ENCODE results near the gene AGBL5. TPM values are rescaled to one million over a fixed set of nuclear protein-coding genes. Genes with fewer than 3 reads are reported as not detected.
A peak's percentile ranks its signal among the peaks of the same experiment; 100 is the strongest.

Gene AGBL5
- polyA plus RNA-seq, 2 of the 4 experiments (the other 2 are of a cell fraction): 25.5 to 52.7 TPM

DNA sequence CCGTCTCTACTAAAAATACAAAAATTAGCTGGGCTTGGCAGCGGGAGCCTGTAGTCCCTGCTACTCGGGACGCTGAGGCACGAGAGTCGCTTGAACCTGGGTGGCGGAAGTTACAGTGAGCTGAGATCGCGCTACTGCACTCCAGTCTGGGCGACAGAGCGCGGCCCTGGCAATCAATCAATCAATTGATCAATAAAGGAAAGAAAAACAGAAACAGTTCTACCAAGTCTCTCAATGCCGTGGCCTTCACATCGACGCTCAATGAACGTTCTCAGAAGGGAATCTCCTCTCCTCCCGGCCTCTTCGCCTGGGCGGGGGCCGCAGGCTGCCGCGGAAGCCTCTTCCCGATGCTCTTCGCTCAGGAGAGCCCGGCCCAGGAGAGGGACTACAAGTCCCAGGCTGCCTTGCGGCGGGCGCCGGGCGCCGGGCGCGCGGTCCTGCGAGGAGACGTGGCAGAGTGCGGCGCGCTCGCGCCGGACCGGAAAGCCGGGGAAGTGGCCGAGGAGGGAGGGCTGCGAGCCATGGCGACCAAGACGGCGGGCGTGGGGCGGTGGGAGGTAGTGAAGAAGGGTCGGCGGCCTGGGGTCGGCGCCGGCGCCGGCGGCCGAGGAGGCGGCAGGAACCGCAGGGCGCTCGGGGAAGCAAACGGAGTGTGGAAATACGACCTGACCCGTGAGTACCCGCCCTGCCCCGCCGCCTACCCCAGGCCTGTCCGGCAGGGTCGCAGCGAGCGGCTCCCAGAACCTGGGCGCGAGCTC lies 18.8 kb upstream of the AGBL5 start, which contains the start of gene TMEM214:
TSS of gene TMEM214 (plus strand) at position 471 of the 758 bp plus-strand sequence. CDS start at position 522, 51 bp downstream.
- POLR2A ChIA-PET: interaction anchor here (0.5 to 2.3 kb wide), 4 partner anchors 10 to 202 kb away, joined by 3 to 9 read pairs (median 4); partner anchors contain the start of gene AGBL5
- DNase-seq (ENCODE audit: low read depth in 1 of 2, low spot score in 1 of 2): peak; percentile 91 to 95
- FAIRE-seq: no peak

GRCh38 chr2:27033253-27033852 lies 18.1 kb upstream of the AGBL5 start:
- CTCF ChIA-PET: interaction anchor here (0.6 to 9.5 kb wide), 11 partner anchors 9 to 187 kb away, joined by 3 to 75 read pairs (median 6); no protein-coding TSS in a partner anchor
- peak; percentile 26 to 29; a peak in 5 of 6 replicates for ATAC-seq
- POLR2A ChIA-PET: interaction anchor here (0.5 to 2.3 kb wide), 4 partner anchors 10 to 203 kb away, joined by 3 to 9 read pairs (median 4); partner anchors contain the start of gene AGBL5
- H3K27ac ChIP-seq: peak overlapping the region; percentile 91 to 95
- WGBS (ENCODE audit: missing lambda C conversion rate): 15% methylated on average over 6 of the region's 11 CpGs
- no peaks in the 10 kb centered on the region for H3K9me3 ChIP-seq
- no peak for FAIRE-seq
- peak overlapping the region; percentile 80 for H3K4me3 ChIP-seq
- H3K4me1 ChIP-seq: peaks cover 23% of the 10 kb centered on the region
- DNase-seq (ENCODE audit: low read depth in 1 of 2, low spot score in 1 of 2): no peak
- TF ChIP-seq, protein P1, sequence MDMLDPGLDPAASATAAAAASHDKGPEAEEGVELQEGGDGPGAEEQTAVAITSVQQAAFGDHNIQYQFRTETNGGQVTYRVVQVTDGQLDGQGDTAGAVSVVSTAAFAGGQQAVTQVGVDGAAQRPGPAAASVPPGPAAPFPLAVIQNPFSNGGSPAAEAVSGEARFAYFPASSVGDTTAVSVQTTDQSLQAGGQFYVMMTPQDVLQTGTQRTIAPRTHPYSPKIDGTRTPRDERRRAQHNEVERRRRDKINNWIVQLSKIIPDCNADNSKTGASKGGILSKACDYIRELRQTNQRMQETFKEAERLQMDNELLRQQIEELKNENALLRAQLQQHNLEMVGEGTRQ (IDR thresholded peaks at IDR 0.05): no peak
- TF ChIP-seq JUN (IDR thresholded peaks at IDR 0.05) (peak in 1 of 2 experiments; percentile 4; a peak in 1 of 5 replicates), PHF8 (IDR thresholded peaks at IDR 0.05; ENCODE audit: borderline replicate concordance, low read depth) (no peak; the same call in 1 of the 2 replicates)
- H3K4me2 ChIP-seq: peak overlapping the region; percentile 81

More for the DNA sequence above, 18.8 kb upstream of the AGBL5 start, which contains the start of gene TMEM214:
- under 1% methylated on average over 47 of the region's 76 CpGs for WGBS (ENCODE audit: missing lambda C conversion rate)
- H3K4me2 ChIP-seq: peak within 1 kb of the TSS; percentile 81
- peak within 1 kb of the TSS; percentile 91 to 95 for H3K27ac ChIP-seq
- H3K4me1 ChIP-seq: peaks cover 23% of the 10 kb centered on the region
- TF ChIP-seq MAX (IDR thresholded peaks at IDR 0.05) (peak; percentile 58), HMGXB4 (CRISPR knock-in tag; IDR thresholded peaks at IDR 0.05; ENCODE audit: borderline replicate concordance) (no peak; the same call in 1 of the 2 replicates), SMC3 (IDR thresholded peaks at IDR 0.05) (0 out of 3 replicates have a peak, but pooled peaks have one; percentile 7), JUN (IDR thresholded peaks at IDR 0.05) (peak; percentile 87 to 90), MAZ (IDR thresholded peaks at IDR 0.05; ENCODE audit: borderline replicate concordance, low read depth, low read length) (no peak), KDM5A (IDR thresholded peaks at IDR 0.05) (no peak), CHD4 (IDR thresholded peaks at IDR 0.05; ENCODE audit: borderline replicate concordance) (no peak), ESRRA (IDR thresholded peaks at IDR 0.05; ENCODE audit: borderline replicate concordance, low read length) (no peak), POLR2A (IDR thresholded peaks at IDR 0.05; ENCODE audit: low read length) (peak; percentile 82), PHF8 (IDR thresholded peaks at IDR 0.05; ENCODE audit: borderline replicate concordance, low read depth) (peak; percentile 92)
- TF ChIP-seq, protein P2, sequence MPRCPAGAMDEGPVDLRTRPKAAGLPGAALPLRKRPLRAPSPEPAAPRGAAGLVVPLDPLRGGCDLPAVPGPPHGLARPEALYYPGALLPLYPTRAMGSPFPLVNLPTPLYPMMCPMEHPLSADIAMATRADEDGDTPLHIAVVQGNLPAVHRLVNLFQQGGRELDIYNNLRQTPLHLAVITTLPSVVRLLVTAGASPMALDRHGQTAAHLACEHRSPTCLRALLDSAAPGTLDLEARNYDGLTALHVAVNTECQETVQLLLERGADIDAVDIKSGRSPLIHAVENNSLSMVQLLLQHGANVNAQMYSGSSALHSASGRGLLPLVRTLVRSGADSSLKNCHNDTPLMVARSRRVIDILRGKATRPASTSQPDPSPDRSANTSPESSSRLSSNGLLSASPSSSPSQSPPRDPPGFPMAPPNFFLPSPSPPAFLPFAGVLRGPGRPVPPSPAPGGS (IDR thresholded peaks at IDR 0.05): peak; percentile 70; the same call in 1 of the 3 replicates
- peak; percentile 97 to 99 for ATAC-seq
- CTCF ChIA-PET: interaction anchor here (0.6 to 9.5 kb wide), 10 partner anchors 8 to 187 kb away, joined by 3 to 75 read pairs (median 5); no protein-coding TSS in a partner anchor
- peak within 1 kb of the TSS; percentile 80 for H3K4me3 ChIP-seq
- H3K9me3 ChIP-seq: no peaks in the 10 kb centered on the region

DNA sequence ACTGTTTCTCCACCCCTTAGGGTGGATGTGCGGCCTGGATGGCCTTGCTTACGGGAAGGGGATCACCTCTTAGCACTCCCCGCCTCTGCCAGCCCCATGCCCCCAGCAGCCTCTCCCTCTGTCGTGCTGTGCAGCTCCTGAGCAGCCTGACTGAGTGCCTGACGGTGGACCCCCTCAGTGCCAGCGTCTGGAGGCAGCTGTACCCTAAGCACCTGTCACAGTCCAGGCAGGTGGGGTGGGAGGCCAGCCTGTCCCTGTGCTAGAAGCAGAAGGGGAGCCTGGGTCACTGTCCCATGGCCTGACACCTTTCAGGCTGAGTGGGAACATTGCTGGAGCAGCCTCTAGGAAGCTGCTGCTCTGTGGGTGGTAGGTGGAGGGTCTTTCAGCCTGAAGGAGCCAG lies 13.5 kb upstream of the AGBL5 start:
- Histone ChIP-seq H3K27ac (no peak overlapping the region), H3K4me3 (no peak overlapping the region), H3K4me2 (no peak overlapping the region), H3K9me3 (no peaks in the 10 kb centered on the region), H3K4me1 (peaks cover 9% of the 10 kb centered on the region)
- FAIRE-seq: no peak
- no peak for DNase-seq (ENCODE audit: low read depth in 1 of 2, low spot score in 1 of 2)
- CTCF ChIA-PET: interaction anchor here (0.6 to 9.5 kb wide), 9 partner anchors 9 to 429 kb away, joined by 3 to 75 read pairs (median 12); no protein-coding TSS in a partner anchor
- no peak for ATAC-seq
- POLR2A ChIA-PET: interaction anchor here (0.7 to 1.2 kb wide), 2 partner anchors 8 to 12 kb away, joined by 3 to 5 read pairs; no protein-coding TSS in a partner anchor
- TF ChIP-seq EP300 (IDR thresholded peaks at IDR 0.05): no peak
- TF ChIP-seq EHF (CRISPR knock-in tag; IDR thresholded peaks at IDR 0.05): no peak
- no peak for TF ChIP-seq CBX2 (IDR thresholded peaks at IDR 0.05; ENCODE audit: borderline replicate concordance, low read depth)
- TF ChIP-seq, protein P3, sequence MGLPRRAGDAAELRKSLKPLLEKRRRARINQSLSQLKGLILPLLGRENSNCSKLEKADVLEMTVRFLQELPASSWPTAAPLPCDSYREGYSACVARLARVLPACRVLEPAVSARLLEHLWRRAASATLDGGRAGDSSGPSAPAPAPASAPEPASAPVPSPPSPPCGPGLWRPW (IDR thresholded peaks at IDR 0.05): no peak
- TF ChIP-seq NFE2L2 (conservative IDR thresholded peaks at IDR 0.05; ENCODE audit: low read length): no peak
- no peak for TF ChIP-seq MYC (IDR thresholded peaks at IDR 0.05; ENCODE audit: borderline replicate concordance, low read length)
- WGBS (ENCODE audit: missing lambda C conversion rate): 92% methylated on average over 4 of the region's 6 CpGs
